ENCODE measurements around the gene TPRN. TPM values are rescaled to one million over a fixed set of nuclear protein-coding genes. Genes with fewer than 3 reads are reported as not detected.

TPRN gene
- total RNA-seq, 1 donor from 2014 or later, result 19.8 TPM

DNA sequence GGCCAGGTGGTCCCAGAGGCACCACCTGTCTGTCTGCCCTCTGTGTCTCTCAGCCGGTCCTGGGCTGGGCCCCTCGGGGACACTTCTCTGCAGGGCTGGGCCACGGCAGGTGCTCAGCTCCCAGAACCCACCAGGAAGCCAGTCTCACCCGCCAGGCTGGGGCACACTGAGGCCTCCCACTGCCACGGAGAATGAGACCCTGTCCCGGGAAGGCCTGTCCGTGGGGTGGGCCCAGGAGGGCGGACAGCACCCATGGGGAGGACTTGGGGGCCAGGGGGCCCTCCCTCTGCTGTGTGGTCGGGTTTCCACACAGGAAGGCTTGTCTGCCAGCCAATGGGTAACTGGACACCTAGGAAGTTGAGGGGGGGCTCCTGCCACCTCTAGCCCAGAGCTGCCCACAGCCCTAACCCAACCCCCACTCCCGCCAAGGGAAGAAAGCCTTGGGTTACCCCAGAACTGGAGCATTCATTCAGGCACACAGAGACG, 36.4 kb upstream of the TPRN start:
- peaks cover 14% of the 10 kb centered on the region for H3K4me1 Mint-ChIP-seq (ENCODE audit: unreplicated experiment)
- no peak overlapping the region for H3K4me3 Mint-ChIP-seq (ENCODE audit: unreplicated experiment)
- no peaks in the 10 kb centered on the region for H3K9me3 Mint-ChIP-seq (ENCODE audit: unreplicated experiment)
- no peaks in the 10 kb centered on the region for H3K36me3 Mint-ChIP-seq (ENCODE audit: unreplicated experiment)
- no peak for DNase-seq (ENCODE audit: extremely low spot score, unreplicated experiment)
- H3K27me3 Mint-ChIP-seq (ENCODE audit: unreplicated experiment), result no peaks in the 10 kb centered on the region
- TF ChIP-seq, protein P1, sequence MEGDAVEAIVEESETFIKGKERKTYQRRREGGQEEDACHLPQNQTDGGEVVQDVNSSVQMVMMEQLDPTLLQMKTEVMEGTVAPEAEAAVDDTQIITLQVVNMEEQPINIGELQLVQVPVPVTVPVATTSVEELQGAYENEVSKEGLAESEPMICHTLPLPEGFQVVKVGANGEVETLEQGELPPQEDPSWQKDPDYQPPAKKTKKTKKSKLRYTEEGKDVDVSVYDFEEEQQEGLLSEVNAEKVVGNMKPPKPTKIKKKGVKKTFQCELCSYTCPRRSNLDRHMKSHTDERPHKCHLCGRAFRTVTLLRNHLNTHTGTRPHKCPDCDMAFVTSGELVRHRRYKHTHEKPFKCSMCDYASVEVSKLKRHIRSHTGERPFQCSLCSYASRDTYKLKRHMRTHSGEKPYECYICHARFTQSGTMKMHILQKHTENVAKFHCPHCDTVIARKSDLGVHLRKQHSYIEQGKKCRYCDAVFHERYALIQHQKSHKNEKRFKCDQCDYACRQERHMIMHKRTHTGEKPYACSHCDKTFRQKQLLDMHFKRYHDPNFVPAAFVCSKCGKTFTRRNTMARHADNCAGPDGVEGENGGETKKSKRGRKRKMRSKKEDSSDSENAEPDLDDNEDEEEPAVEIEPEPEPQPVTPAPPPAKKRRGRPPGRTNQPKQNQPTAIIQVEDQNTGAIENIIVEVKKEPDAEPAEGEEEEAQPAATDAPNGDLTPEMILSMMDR (IDR thresholded peaks at IDR 0.05), result no peak
- no peak overlapping the region for H3K27ac Mint-ChIP-seq (ENCODE audit: unreplicated experiment)

DNA sequence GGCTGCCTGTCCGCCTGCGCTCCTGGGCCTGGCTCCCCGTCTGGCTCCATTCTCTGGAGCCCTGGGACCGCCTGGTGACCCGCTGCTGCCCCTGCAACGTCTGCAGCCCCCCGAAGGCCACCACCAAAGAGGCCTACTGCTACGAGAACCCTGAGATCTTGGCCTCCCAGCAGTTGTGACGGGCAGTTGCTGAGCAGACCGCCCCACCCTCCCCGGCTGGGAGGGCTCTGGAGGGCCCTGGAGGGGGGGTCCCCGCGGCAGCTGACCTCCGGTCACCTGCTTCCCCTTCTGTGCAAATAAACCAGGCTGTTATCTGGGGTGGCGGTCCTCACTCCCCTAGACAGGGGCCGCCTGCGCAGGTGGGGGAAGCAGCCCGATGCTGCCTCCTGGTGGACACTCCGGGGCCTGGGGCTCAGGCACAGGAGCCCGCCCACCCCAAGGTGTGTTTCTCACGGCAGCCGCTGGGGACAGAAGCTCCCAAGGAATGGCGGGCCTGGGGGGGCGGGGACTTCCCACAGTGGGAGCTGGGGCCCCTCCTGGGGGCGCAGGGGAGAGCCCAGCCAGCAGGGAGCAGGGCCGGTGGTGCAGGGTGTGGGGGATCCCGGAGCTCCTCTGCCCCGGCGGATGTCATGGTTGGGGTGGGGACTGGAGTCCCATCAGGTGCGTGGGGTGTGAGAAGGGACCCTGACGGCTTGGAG, 35.8 kb upstream of the TPRN start:
- TF ChIP-seq, protein P1 (IDR thresholded peaks at IDR 0.05), result peak; percentile 96
- H3K27me3 Mint-ChIP-seq (ENCODE audit: unreplicated experiment), result no peaks in the 10 kb centered on the region
- H3K4me1 Mint-ChIP-seq (ENCODE audit: unreplicated experiment), result peaks cover 14% of the 10 kb centered on the region
- no peaks in the 10 kb centered on the region for H3K36me3 Mint-ChIP-seq (ENCODE audit: unreplicated experiment)
- no peak overlapping the region for H3K4me3 Mint-ChIP-seq (ENCODE audit: unreplicated experiment)
- no peak overlapping the region for H3K27ac Mint-ChIP-seq (ENCODE audit: unreplicated experiment)
- peak; percentile 94 for DNase-seq (ENCODE audit: extremely low spot score, unreplicated experiment)
- H3K9me3 Mint-ChIP-seq (ENCODE audit: unreplicated experiment), result no peaks in the 10 kb centered on the region

DNA sequence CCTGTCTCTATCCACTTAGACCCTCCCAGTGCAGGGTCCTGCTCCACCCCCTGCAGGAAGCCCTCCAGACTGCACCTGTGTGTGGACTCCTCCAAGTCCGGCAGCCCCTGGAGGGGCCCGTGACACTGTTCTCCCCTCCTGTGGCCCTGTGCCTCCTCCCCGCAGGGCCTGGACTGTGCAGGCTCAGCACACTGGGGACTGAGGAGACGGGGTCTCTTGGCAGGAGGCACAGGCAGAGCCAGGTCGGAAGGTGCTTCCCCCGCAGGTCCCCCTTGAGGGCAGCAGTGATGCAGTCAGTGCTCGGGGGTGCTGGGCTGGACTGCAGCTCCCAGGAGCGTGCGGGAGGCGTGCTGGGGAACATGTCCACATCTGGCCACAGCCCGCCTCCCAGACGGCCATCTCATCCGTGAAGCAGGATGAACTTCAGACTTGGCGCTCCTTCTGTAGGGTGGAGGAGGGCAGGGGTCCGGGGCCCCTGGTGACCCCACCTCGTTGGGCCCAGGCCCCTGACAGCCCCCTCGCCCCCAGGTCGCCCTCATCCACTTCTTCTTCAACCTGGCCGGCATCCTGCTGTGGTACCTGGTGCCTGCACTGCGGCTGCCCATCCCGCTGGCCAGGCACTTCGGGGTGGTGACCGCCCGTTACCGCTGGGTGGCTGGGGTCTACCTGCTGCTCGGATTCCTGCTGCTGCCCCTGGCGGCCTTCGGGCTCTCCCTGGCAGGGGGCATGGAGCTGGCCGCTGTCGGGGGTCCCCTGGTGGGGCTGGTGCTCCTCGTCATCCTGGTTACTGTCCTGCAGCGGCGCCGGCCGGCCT, 35.1 kb upstream of the TPRN start:
- TF ChIP-seq, protein P1 (IDR thresholded peaks at IDR 0.05), result no peak
- Mint-ChIP-seq H3K27ac (ENCODE audit: unreplicated experiment) (no peak overlapping the region), H3K4me3 (ENCODE audit: unreplicated experiment) (no peak overlapping the region), H3K4me1 (ENCODE audit: unreplicated experiment) (peaks cover 14% of the 10 kb centered on the region), H3K27me3 (ENCODE audit: unreplicated experiment) (no peaks in the 10 kb centered on the region), H3K36me3 (ENCODE audit: unreplicated experiment) (no peaks in the 10 kb centered on the region), H3K9me3 (ENCODE audit: unreplicated experiment) (no peaks in the 10 kb centered on the region)
- no peak for DNase-seq (ENCODE audit: extremely low spot score, unreplicated experiment)

DNA sequence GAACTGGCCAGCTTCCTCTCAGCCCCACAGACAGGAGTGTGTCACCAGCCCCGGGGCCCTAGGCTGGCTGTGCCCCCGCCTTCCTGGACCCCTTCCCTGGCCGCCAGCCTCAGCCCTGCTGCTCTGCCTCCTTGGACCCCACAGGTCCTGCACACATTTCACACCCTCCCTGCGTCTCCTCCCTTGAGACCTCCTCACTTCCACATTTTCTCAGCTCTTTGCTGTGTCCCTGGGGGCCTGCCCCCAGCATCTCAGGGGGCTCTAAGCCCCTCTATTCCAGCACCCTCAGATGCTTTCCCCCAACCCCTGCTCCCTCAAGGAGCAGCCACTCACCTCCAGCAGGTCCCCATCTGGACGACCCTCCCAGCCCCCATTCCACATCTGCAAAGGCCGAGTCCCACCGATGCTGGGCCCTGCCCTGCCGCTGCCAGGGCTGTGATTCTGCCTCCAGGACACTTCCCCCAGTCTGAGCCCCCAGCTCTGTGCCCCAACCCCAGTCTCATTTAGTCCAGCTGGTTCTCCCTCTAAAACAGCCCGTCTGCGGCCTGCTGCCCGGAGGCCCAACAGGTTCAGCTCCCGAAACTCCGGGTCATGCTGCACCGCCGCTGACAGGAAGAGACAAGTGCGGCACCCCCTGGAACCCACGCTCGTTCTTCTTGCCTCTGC, 34.4 kb upstream of the TPRN start:
- Mint-ChIP-seq H3K27me3 (ENCODE audit: unreplicated experiment) (no peaks in the 10 kb centered on the region), H3K36me3 (ENCODE audit: unreplicated experiment) (no peaks in the 10 kb centered on the region), H3K4me1 (ENCODE audit: unreplicated experiment) (peaks cover 12% of the 10 kb centered on the region), H3K9me3 (ENCODE audit: unreplicated experiment) (no peaks in the 10 kb centered on the region), H3K27ac (ENCODE audit: unreplicated experiment) (no peak overlapping the region), H3K4me3 (ENCODE audit: unreplicated experiment) (no peak overlapping the region)
- TF ChIP-seq, protein P1 (IDR thresholded peaks at IDR 0.05), result no peak
- no peak for DNase-seq (ENCODE audit: extremely low spot score, unreplicated experiment)

All from osteocyte (in vitro differentiated cells).